Measurements from ENCODE around the gene NFKBIB.
A peak's percentile ranks its signal among the peaks of the same experiment; 100 is the strongest.
"Not testable (repeated sequence)": the region's sequence is repeated elsewhere in the genome, so short reads cannot be mapped to it uniquely, and the experiment has no call there.

Gene NFKBIB

DNA sequence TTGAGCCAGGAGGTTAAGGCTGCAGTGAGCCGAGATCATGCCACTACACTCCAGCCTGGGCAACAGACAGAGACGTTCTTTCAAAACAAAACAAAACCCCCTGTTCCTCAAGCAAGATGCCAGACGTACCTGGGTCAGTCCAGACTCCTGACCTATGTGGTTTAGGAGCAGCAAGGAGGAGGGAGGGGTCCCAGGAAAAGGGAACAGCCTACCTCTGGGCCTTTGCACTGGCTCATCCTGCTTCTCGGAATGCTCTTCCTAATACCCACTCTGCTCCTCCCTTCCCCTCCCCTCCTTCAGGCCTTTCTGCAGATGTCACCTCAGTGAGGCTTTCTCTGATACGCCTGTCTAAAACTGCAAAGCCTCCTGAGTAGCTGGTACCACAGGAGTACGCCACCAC is 31.2 kb upstream of the NFKBIB start:
- no peak overlapping the region for H3K4me3 ChIP-seq (ENCODE audit: low read depth, low read length)
- TF ChIP-seq CTCF (IDR thresholded peaks at IDR 0.05; ENCODE audit: insufficient read depth, low read depth, low read length, missing control alignments) = no peak
- no peak for DNase-seq (ENCODE audit: low read depth)

DNA sequence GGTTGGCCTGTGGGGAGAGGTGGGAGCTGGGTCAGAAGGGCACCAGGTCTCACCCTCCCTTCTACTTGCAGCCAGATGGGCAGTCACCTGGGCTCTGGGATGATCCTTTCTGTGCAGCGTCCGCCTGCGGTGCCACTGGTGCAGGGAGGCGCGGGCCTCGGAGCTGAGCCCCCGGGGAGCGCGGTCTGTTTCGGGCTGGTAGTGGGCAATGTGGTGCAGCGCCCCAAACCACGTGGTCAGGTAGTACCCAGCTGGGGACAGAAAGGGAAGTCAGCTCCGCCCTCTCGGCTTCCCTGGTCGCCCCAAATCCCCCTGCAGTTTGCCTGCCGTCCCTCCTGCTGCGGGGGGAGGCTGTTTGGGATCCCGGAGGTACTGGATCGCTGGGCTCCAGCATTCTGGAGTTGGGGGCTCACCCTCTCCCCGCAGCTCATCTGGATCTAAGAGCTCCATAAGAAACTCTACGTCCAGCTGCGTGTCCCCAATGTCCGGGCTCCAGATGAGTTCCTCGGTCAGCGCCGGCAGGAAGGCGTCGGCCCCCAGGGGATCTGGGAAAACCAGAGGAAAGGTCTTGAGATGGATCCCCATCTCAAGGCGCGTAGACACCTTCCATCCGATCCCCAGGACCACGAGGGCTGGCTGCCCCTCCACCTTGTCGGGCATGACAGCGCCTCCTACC is 30.5 kb upstream of the NFKBIB start:
- H3K4me3 ChIP-seq (ENCODE audit: low read depth, low read length) = peak overlapping the region; percentile 51
- DNase-seq (ENCODE audit: low read depth) = no peak
- no peak for TF ChIP-seq CTCF (IDR thresholded peaks at IDR 0.05; ENCODE audit: insufficient read depth, low read depth, low read length, missing control alignments)

DNA sequence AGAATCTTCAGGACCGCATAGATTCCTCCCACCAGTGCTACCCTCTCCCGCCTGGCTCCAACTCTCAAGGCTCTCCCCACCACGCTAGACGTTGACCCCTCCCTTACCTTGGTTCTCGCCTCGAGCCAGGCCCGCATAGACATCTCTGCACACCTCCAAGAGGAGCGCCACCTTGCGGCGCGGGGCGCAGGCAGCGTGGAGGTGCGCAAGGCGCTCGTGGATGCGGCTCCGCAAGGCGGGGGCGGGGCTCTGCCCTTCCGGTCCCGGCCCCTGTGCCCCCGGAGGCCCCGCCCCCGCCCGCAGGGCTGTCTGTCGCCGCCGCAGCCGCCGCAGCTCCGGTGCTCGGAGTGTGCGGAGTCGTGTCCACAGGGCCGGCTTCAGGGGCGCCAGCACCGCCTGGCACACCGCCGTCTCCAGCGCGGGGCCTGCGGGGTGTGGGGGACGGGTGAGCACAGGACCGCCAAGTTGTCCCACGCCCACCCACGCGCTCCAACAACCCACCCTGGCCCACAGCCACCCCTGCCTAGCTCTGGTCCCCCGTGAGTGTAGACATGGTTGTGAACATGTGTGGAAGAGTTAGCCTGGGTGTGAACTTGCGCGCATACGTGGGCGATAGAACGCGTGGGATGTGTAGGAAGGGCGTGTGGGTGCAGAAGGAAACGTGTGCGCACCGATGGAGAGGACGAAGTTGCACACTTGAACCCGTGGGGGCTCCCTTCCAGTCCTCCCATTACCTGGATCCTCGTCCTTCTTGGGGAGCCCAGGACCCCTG is 29.7 kb upstream of the NFKBIB start:
- TF ChIP-seq CTCF (IDR thresholded peaks at IDR 0.05; ENCODE audit: insufficient read depth, low read depth, low read length, missing control alignments) = peak; percentile 90
- peak overlapping the region; percentile 51 for H3K4me3 ChIP-seq (ENCODE audit: low read depth, low read length)
- peak; percentile 94 for DNase-seq (ENCODE audit: low read depth)

DNA sequence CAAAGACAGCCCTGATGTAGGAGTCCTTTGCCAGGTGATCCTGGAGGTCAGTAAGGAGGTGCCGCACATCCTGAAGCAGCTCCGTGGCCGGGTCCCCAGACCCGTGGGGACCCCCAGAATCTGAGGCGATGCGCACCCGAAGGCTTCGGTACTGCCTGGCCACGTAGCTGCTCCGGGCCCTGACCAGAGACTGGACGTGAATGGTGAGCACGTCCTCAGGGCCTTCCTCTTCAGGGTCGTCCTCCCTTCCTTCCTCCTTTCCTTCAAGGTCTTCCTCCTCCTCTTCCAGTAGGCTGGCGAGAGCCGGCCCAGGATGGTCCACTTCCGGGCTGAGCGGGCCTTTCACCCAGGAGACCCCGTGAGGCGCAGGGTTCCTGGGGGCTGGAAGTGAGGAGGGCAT is 29.2 kb upstream of the NFKBIB start:
- H3K4me3 ChIP-seq (ENCODE audit: low read depth, low read length) = no peak overlapping the region
- DNase-seq (ENCODE audit: low read depth) = no peak
- no peak for TF ChIP-seq CTCF (IDR thresholded peaks at IDR 0.05; ENCODE audit: insufficient read depth, low read depth, low read length, missing control alignments)

DNA sequence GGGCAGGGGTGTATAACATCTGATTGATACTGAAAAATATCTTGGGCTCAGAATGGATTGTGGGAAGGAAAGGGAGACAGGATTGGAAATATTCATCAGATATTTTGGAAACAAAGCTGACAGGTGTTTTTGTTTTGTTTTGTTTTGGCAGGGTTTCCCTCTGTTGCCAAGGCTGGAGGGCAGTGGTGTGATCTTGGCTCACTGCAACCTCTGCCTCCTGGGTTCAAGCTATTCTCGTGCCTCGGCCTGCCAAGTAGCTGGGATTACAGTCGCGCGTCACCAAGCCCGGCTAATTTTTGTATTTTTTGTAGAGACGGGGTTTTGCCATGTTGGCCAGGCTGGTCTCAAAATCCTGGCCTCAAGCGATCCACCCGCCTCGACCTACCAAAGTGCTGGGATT is 26.4 kb upstream of the NFKBIB start:
- not testable (repeated sequence) for H3K4me3 ChIP-seq (ENCODE audit: low read depth, low read length); DNase-seq (ENCODE audit: low read depth)

DNA sequence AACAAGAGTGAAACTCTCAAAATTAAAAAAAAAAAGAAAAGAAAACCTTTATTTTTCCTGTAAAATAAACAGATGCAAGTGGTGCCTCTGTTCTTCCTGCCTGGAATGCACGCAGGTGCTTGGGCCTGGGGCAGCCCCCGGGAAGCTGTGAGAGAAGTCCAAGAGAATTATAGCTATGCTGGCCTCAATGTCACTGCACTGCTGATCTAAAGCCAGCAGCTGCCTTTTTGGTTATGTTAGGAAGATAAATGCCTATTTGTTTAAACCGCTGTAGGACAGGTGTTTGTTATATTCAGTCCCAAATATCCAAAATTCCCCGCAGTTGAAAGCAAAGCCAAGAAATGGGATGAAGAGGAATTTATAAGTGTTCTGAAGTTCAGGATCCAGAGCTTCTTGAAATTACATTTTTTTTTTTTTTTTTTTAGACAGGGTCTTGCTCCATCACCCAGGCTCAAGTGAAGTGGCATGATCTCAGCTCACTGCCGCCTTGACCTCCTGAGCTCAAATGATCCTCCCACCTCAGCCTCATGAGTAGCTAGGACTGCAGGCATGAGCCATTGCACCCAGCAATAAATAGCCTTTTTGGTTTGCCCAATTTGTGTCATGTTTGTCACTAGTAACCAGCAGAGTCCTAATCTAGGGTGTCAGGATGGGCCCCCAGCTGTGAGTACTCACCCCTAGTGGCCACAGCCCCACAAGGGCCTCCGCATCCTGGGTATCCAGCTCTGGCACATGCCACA is 23.9 kb upstream of the NFKBIB start:
- no peak for DNase-seq (ENCODE audit: low read depth)
- H3K4me3 ChIP-seq (ENCODE audit: low read depth, low read length) = no peak overlapping the region
- TF ChIP-seq CTCF (IDR thresholded peaks at IDR 0.05; ENCODE audit: insufficient read depth, low read depth, low read length, missing control alignments) = no peak

All from GM12865 (cell line).